HepG2 (cell line): Measurements from ENCODE around the gene TMEM165. TPM values are rescaled to one million over a fixed set of nuclear protein-coding genes. Genes with fewer than 3 reads are reported as not detected.

Source experiments
- ADNP ChIP-seq: sonication (generic); formaldehyde crosslinking; IDR thresholded peaks from 2 replicates; pipeline ENCODE4 v1.4.0; 2020; ENCODE audit warnings: missing genetic modification reagents
- ATF6 ChIP-seq: sonication (generic); formaldehyde crosslinking; conservative IDR thresholded peaks from 2 replicates; pipeline ENCODE4 v1.4.0; 2020; ENCODE audit warnings: missing genetic modification reagents
- ATF7-NPFF ChIP-seq: sonication (generic); formaldehyde crosslinking; IDR thresholded peaks from 2 replicates; pipeline ENCODE4 v1.8.1; 2023; ENCODE audit warnings: mild to moderate bottlenecking, low read depth, missing genetic modification reagents, moderate library complexity
- CEBPG ChIP-seq: IDR thresholded peaks from 2 replicates; pipeline ENCODE4 v1.6.1; 2016
- CHD2 ChIP-seq: IDR thresholded peaks from 2 replicates; pipeline ENCODE4 v1.6.1; 2011; ENCODE audit warnings: low read depth, low read length, improper control_type of control experiment
- ETV5 ChIP-seq: IDR thresholded peaks from 2 replicates; pipeline ENCODE4 v1.6.1; 2018; ENCODE audit warnings: missing biosample characterization, missing genetic modification reagents, inconsistent platforms, borderline replicate concordance
- FOXK1 ChIP-seq: sonication (generic); formaldehyde crosslinking; IDR thresholded peaks from 2 replicates; pipeline ENCODE4 v1.4.0; 2020; ENCODE audit warnings: low read depth, missing genetic modification reagents, borderline replicate concordance
- HDAC1 ChIP-seq: sonication (generic); formaldehyde crosslinking; IDR thresholded peaks from 2 replicates; pipeline ENCODE4 v1.5.1; 2020; ENCODE audit warnings: mild to moderate bottlenecking, missing genetic modification reagents
- HOXD1 ChIP-seq: sonication (generic); formaldehyde crosslinking; IDR thresholded peaks from 2 replicates; pipeline ENCODE4 v1.5.0; 2020; ENCODE audit warnings: missing genetic modification reagents
- JDP2 ChIP-seq: sonication (generic); formaldehyde crosslinking; IDR thresholded peaks from 2 replicates; pipeline ENCODE4 v1.8.1; 2022; ENCODE audit warnings: missing genetic modification reagents, borderline replicate concordance
- ZNF142 ChIP-seq: sonication (generic); formaldehyde crosslinking; IDR thresholded peaks from 2 replicates; pipeline ENCODE4 v1.4.0; 2020; ENCODE audit warnings: missing genetic modification reagents
- ZNF431 ChIP-seq: sonication (generic); formaldehyde crosslinking; IDR thresholded peaks from 2 replicates; pipeline ENCODE4 v1.9.0; 2022; ENCODE audit warnings: missing genetic modification reagents, low read depth, mild to moderate bottlenecking, borderline replicate concordance
- ZNF510 ChIP-seq: sonication (generic); formaldehyde crosslinking; IDR thresholded peaks from 2 replicates; pipeline ENCODE4 v1.4.0; 2020; ENCODE audit warnings: low read depth, mild to moderate bottlenecking, missing genetic modification reagents
- ZNF567 ChIP-seq: sonication (generic); formaldehyde crosslinking; IDR thresholded peaks from 2 replicates; pipeline ENCODE4 v1.8.1; 2023; ENCODE audit warnings: mild to moderate bottlenecking, missing genetic modification reagents, borderline replicate concordance
- ZNF570 ChIP-seq: sonication (generic); formaldehyde crosslinking; IDR thresholded peaks from 2 replicates; pipeline ENCODE4 v1.4.0; 2020; ENCODE audit warnings: mild to moderate bottlenecking, missing genetic modification reagents, borderline replicate concordance
- ZNF616 ChIP-seq: sonication (generic); formaldehyde crosslinking; IDR thresholded peaks from 2 replicates; pipeline ENCODE4 v1.5.0; 2020; ENCODE audit warnings: low read depth, mild to moderate bottlenecking, missing genetic modification reagents
- ZSCAN29 ChIP-seq: sonication (generic); formaldehyde crosslinking; conservative IDR thresholded peaks from 2 replicates; pipeline ENCODE4 v1.4.0; 2020; ENCODE audit warnings: mild to moderate bottlenecking, missing genetic modification reagents
- ZSCAN30 ChIP-seq: sonication (generic); formaldehyde crosslinking; IDR thresholded peaks from 2 replicates; pipeline ENCODE4 v1.5.0; 2020; ENCODE audit warnings: mild to moderate bottlenecking, missing genetic modification reagents
- polyA plus RNA-seq, 8 experiments: library from polyadenylated mRNA; depleted of rRNA in 3 of 8; stranded (reverse) in 7 of 8; unstranded in 1 of 8; fragments of >200 nt; fragmentation: Illumina TruSeq in 4 of 8; extraction: Trizol in 4 of 8; gene quantifications; 2 replicates each; pipeline versions ENCODE4 v1.2.1 to v1.2.3, GENCODE V29; 2011 to 2016; ENCODE audit warnings: low read depth in 4 of 8, missing spikeins in 1 of 8, mixed read lengths in 1 of 8; ENCODE audit not compliant: insufficient read depth in 1 of 8
- total RNA-seq, 5 experiments: library from RNA; depleted of rRNA; stranded (reverse); fragments of >200 nt; fragmentation: Illumina TruSeq; extraction: Trizol; gene quantifications; 2 replicates each; pipeline ENCODE4 v1.2.3, GENCODE V29; 2016; ENCODE audit warnings: low read depth in 1 of 5

Gene TMEM165
- total and polyA plus RNA-seq, 2 of the 13 experiments (the other 11 are each of a cell fraction or from before 2014, with no cell fraction given): 54.6 to 103 TPM

GRCh38 chr4:55345980-55346850, 49.5 kb upstream of the TMEM165 start, which contains the start of gene SRD5A3 (continued):
- TF ChIP-seq ATF6 (CRISPR knock-in tag): no peak; the same call in 1 of the 2 replicates
- TF ChIP-seq HDAC1: peak; percentile 52; the same call in 1 of the 2 replicates
- no peak for TF ChIP-seq ZNF510 (CRISPR knock-in tag)
- TF ChIP-seq ATF7-NPFF: peak; percentile 79
- TF ChIP-seq ZNF567 (CRISPR knock-in tag): no peak
- 0 out of 2 replicates have a peak, but pooled peaks have one; percentile 53 for TF ChIP-seq ZNF570 (CRISPR knock-in tag)
- no peak for TF ChIP-seq ZNF616 (CRISPR knock-in tag)
- TF ChIP-seq ZNF431 (CRISPR knock-in tag): peak; percentile 87; the same call in 1 of the 2 replicates
- TF ChIP-seq ZSCAN29: no peak
- TF ChIP-seq ZNF142 (CRISPR knock-in tag): peak; percentile 86
- TF ChIP-seq ETV5 (CRISPR knock-in tag): peak; percentile 56; the same call in 1 of the 2 replicates
- TF ChIP-seq CEBPG (CRISPR knock-in tag): no peak
- no peak for TF ChIP-seq HOXD1 (CRISPR knock-in tag)
- TF ChIP-seq FOXK1: no peak
- no peak; the same call in 1 of the 2 replicates for TF ChIP-seq CHD2
- no peak for TF ChIP-seq ZSCAN30
- TF ChIP-seq JDP2 (CRISPR knock-in tag): no peak
- no peak for TF ChIP-seq ADNP (CRISPR knock-in tag)
